ENCODE measurements around the gene FAM174C. TPM values are rescaled to one million over a fixed set of nuclear protein-coding genes. Genes with fewer than 3 reads are reported as not detected.

FAM174C gene
- total and polyA plus RNA-seq, 10 of the 15 experiments (the other 5 are each of a cell fraction or from before 2014, with no cell fraction given), result 0.89 to 94.6 (median 43.6) TPM

DNA sequence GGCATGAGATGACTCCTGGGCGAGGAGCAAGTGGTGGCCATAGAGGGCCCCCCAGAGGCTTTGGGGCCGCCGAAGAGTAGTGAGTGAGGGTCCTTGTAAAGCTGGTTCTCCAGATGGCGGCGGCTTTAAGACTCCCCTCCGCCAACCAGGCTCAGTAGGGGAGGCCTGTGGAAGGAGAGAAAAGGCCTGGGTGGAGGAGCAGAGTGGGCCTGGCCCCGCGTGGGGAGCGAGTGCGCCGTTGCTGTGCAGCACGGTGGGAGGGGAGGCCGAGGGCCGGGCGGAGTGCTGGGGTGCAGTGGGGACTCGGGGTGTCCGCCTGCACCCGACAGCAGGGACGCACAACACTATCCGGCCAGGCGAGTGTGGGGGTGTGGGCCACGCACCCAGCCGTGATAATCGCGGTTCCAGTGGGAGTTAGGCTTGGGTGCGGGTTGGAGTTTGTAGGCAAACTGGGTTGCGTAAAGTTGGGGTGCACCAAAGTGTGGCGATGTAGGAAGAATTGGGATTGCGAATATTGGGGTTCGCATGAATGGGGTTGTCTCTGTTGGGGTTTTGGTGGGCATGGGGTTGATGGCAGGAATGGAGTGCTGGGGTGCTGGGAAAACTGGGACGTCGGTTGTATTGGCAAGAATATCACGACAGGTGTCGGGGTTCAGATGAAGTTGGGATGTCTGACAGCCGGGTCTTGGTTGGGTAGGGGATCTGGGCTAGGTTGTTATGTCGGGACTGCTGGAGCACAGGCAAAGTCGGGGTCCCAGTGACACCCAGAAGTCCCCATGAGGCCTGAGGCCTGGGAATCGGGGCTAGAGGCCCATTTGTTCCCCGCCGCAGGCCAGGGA is 6.9 kb upstream of the FAM174C start:
- ChIA-PET CTCF (interaction anchor here (0.6 to 7.2 kb wide), 5 partner anchors 12 to 229 kb away, joined by 3 to 363 read pairs (median 3); partner anchors contain the start of genes ABCA7 and ATP5F1D), RAD21 (ENCODE audit: unreplicated experiment) (interaction anchor here (0.5 to 5.1 kb wide), 11 partner anchors 8 to 211 kb away, joined by 3 to 336 read pairs (median 6); partner anchors contain the start of gene ATP5F1D), POLR2A (interaction anchor here (0.5 to 8.7 kb wide), 20 partner anchors 8 to 405 kb away, joined by 3 to 184 read pairs (median 4); partner anchors contain the start of genes ARHGAP45, ATP5F1D and SBNO2), SMC1A (ENCODE audit: uncharacterized antibody, unreplicated experiment) (interaction anchor here (0.6 to 7.3 kb wide), 3 partner anchors 12 to 96 kb away, joined by 3 to 172 read pairs (median 3); partner anchors contain the start of gene ATP5F1D)
- DNase-seq (ENCODE audit: low read depth, low spot score) (no peak), ATAC-seq (no peak), FAIRE-seq (no peak)
- H3K36me3 ChIP-seq (ENCODE audit: control insufficient read depth in 2 of 2, insufficient read depth in 2 of 2, low read length in 1 of 2), result peaks cover 19 to 22% of the 10 kb centered on the region in 2 experiments
- peaks cover 40% of the 10 kb centered on the region for H3K79me2 ChIP-seq (ENCODE audit: control insufficient read depth, insufficient read depth, low read length)
- 38% methylated on average over 32 of the region's 40 CpGs for WGBS (ENCODE audit: insufficient coverage, insufficient replicate concordance, low lambda C conversion rate, missing lambda C conversion rate)
- intact Hi-C loops (cut with micrococcal nuclease; ENCODE audit: unreplicated experiment) (loop anchor here (1.0 kb wide), 1 partner anchor 8 kb away; no protein-coding TSS in a partner anchor), in situ Hi-C loops (cut with MboI) (loop anchor here (10.0 kb wide), 1 partner anchor 816 kb away; no protein-coding TSS in a partner anchor)
- no TSS peak for BruUV-seq (replicated peaks)
- H3K9me3 ChIP-seq (replicated peaks; ENCODE audit: control insufficient read depth, insufficient read depth, low read length), result no peaks in the 10 kb centered on the region
- H3K27ac ChIP-seq (ENCODE audit: control insufficient read depth, insufficient read depth), result no peak overlapping the region
- H4K20me1 ChIP-seq (ENCODE audit: control insufficient read depth, insufficient read depth), result no peaks in the 10 kb centered on the region; the same call in 1 of the 2 replicates
- no peaks in the 10 kb centered on the region for H3K27me3 ChIP-seq (replicated peaks in 1 of 2; ENCODE audit: control insufficient read depth in 2 of 2, insufficient read depth in 2 of 2, low read length in 1 of 2)
- H3K4me2 ChIP-seq (ENCODE audit: control insufficient read depth, insufficient read depth), result peak overlapping the region; percentile 46; the same call in 1 of the 2 replicates
- H2AFZ ChIP-seq (ENCODE audit: control insufficient read depth, low read depth, low read length), result no peak overlapping the region; the same call in 1 of the 2 replicates
- H3K9ac ChIP-seq (ENCODE audit: control insufficient read depth, insufficient read depth, low read length), result no peak overlapping the region
- peaks cover 52% of the 10 kb centered on the region for H3K4me1 ChIP-seq (ENCODE audit: control insufficient read depth, insufficient read depth, low read length)
- H3K4me3 ChIP-seq, result no peak overlapping the region
- TF ChIP-seq CBX3 (IDR thresholded peaks at IDR 0.05; ENCODE audit: borderline replicate concordance, low read depth) (no peak), PML (IDR thresholded peaks at IDR 0.05; ENCODE audit: low read length) (no peak), MTA2 (IDR thresholded peaks at IDR 0.05; ENCODE audit: low read depth) (0 out of 2 replicates have a peak, but pooled peaks have one; percentile 11), GABPA (IDR thresholded peaks at IDR 0.05; ENCODE audit: low read depth) (no peak), CREB1 (IDR thresholded peaks at IDR 0.05; ENCODE audit: low read depth) (no peak), CHD4 (IDR thresholded peaks at IDR 0.05) (no peak), BCL11A (IDR thresholded peaks at IDR 0.05; ENCODE audit: low read depth, low read length) (no peak), NR2F1 (conservative IDR thresholded peaks at IDR 0.05) (0 out of 2 replicates have a peak, but pooled peaks have one; percentile 45), ETV6 (conservative IDR thresholded peaks at IDR 0.05 in 1 of 2, IDR thresholded peaks at IDR 0.05 in 1 of 2; ENCODE audit: borderline replicate concordance in 1 of 2, low read depth in 1 of 2) (no peak), MEF2A (IDR thresholded peaks at IDR 0.05; ENCODE audit: insufficient read depth, low read depth, low read length) (no peak), DPF2 (IDR thresholded peaks at IDR 0.05) (no peak)
- TF ChIP-seq, protein P1, sequence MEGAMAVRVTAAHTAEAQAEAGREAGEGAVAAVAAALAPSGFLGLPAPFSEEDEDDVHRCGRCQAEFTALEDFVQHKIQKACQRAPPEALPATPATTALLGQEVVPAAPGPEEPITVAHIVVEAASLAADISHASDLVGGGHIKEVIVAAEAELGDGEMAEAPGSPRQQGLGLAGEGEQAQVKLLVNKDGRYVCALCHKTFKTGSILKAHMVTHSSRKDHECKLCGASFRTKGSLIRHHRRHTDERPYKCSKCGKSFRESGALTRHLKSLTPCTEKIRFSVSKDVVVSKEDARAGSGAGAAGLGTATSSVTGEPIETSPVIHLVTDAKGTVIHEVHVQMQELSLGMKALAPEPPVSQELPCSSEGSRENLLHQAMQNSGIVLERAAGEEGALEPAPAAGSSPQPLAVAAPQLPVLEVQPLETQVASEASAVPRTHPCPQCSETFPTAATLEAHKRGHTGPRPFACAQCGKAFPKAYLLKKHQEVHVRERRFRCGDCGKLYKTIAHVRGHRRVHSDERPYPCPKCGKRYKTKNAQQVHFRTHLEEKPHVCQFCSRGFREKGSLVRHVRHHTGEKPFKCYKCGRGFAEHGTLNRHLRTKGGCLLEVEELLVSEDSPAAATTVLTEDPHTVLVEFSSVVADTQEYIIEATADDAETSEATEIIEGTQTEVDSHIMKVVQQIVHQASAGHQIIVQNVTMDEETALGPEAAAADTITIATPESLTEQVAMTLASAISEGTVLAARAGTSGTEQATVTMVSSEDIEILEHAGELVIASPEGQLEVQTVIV (IDR thresholded peaks at IDR 0.05; ENCODE audit: borderline replicate concordance, partially characterized antibody), result no peak
- TF ChIP-seq, protein P2, sequence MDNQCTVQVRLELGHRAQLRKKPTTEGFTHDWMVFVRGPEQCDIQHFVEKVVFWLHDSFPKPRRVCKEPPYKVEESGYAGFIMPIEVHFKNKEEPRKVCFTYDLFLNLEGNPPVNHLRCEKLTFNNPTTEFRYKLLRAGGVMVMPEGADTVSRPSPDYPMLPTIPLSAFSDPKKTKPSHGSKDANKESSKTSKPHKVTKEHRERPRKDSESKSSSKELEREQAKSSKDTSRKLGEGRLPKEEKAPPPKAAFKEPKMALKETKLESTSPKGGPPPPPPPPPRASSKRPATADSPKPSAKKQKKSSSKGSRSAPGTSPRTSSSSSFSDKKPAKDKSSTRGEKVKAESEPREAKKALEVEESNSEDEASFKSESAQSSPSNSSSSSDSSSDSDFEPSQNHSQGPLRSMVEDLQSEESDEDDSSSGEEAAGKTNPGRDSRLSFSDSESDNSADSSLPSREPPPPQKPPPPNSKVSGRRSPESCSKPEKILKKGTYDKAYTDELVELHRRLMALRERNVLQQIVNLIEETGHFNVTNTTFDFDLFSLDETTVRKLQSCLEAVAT (IDR thresholded peaks at IDR 0.05), result 0 out of 2 replicates have a peak, but pooled peaks have one; percentile 33
- TF ChIP-seq, protein P3, sequence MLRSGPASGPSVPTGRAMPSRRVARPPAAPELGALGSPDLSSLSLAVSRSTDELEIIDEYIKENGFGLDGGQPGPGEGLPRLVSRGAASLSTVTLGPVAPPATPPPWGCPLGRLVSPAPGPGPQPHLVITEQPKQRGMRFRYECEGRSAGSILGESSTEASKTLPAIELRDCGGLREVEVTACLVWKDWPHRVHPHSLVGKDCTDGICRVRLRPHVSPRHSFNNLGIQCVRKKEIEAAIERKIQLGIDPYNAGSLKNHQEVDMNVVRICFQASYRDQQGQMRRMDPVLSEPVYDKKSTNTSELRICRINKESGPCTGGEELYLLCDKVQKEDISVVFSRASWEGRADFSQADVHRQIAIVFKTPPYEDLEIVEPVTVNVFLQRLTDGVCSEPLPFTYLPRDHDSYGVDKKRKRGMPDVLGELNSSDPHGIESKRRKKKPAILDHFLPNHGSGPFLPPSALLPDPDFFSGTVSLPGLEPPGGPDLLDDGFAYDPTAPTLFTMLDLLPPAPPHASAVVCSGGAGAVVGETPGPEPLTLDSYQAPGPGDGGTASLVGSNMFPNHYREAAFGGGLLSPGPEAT (IDR thresholded peaks at IDR 0.05; ENCODE audit: low read depth), result no peak
- TF ChIP-seq, protein P4, sequence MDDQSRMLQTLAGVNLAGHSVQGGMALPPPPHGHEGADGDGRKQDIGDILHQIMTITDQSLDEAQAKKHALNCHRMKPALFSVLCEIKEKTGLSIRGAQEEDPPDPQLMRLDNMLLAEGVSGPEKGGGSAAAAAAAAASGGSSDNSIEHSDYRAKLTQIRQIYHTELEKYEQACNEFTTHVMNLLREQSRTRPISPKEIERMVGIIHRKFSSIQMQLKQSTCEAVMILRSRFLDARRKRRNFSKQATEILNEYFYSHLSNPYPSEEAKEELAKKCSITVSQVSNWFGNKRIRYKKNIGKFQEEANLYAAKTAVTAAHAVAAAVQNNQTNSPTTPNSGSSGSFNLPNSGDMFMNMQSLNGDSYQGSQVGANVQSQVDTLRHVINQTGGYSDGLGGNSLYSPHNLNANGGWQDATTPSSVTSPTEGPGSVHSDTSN (IDR thresholded peaks at IDR 0.05; ENCODE audit: insufficient replicate concordance, low read depth, low read length), result no peak

Measured in GM12878 (cell line).